A549 (cell line): ENCODE results near the gene PUDP. TPM values are rescaled to one million over a fixed set of nuclear protein-coding genes. Genes with fewer than 3 reads are reported as not detected.
A peak's percentile ranks its signal among the peaks of the same experiment; 100 is the strongest.

ENCODE experiments used
- ATAC-seq, 2 experiments: fragments of 200-7000 bp in 1 of 2; fragments of >200 bp in 1 of 2; cut with Nextera tagmentation in 1 of 2; cut with Tn5 transposase in 1 of 2; 3 replicates each; pipeline versions ENCODE4 v1.8.0 to v1.9.1; 2018 to 2020; ENCODE audit warnings: mild to moderate bottlenecking in 1 of 2, moderate library complexity in 1 of 2
- CTCF ChIA-PET: fragments of 300-600 bp; sonication (Branson Sonifier 250); formaldehyde crosslinking; extraction: SDS; loops from one replicate; lab custom pipeline; 2021; ENCODE audit warnings: antibody characterized with exemption, inconsistent platforms; lab: Yijun Ruan, JAX
- POLR2A ChIA-PET: fragments of 350-600 bp; formaldehyde crosslinking; extraction: SDS; loops from one replicate; lab custom pipeline; 2021; ENCODE audit warnings: antibody characterized with exemption, inconsistent platforms; lab: Yijun Ruan, JAX
- DNase-seq, 2 experiments: peaks; one replicate each; pipeline versions ENCODE4 v3.0.0 to v3.0.0-alpha.2; 2011 to 2016; ENCODE audit warnings: low read depth in 1 of 2, low spot score in 1 of 2
- FAIRE-seq: peaks from 2 replicates; lab custom pipeline; 2011; peaks lifted over from hg19 to GRCh38; lab: Jason Lieb, UNC
- H3K27ac ChIP-seq, 2 experiments: fragments of >200 bp; sonication (Bioruptor Twin); formaldehyde crosslinking; 3 replicates each; pipeline ENCODE4 v1.5.1; 2016 to 2017
- H3K4me1 ChIP-seq: fragments of >200 bp; sonication (Bioruptor Twin); formaldehyde crosslinking; 3 replicates; pipeline ENCODE4 v1.6.1; 2016
- H3K4me2 ChIP-seq: fragments of >200 bp; sonication (Bioruptor Twin); formaldehyde crosslinking; 3 replicates; pipeline ENCODE4 v1.6.1; 2016
- H3K4me3 ChIP-seq: fragments of >200 bp; sonication (Bioruptor Twin); formaldehyde crosslinking; 3 replicates; pipeline ENCODE4 v1.5.1; 2016
- H3K9me3 ChIP-seq: fragments of >200 bp; sonication (Bioruptor Twin); formaldehyde crosslinking; 3 replicates; pipeline ENCODE4 v1.6.1; 2016
- ATOH8 ChIP-seq: fragments of 250-450 bp; sonication (Bioruptor Pico); IDR thresholded peaks from 2 replicates; pipeline ENCODE4 v1.5.0; 2020; ENCODE audit warnings: low read depth, mild to moderate bottlenecking, moderate library complexity
- CBX2 ChIP-seq: fragments of 200-600 bp; sonication (generic); IDR thresholded peaks from 2 replicates; pipeline ENCODE4 v1.6.1; 2016; ENCODE audit warnings: low read depth, mild to moderate bottlenecking, borderline replicate concordance
- CEBPB ChIP-seq, 2 experiments: fragments of >200 bp in 1 of 2; sonication (Bioruptor Twin) in 1 of 2; formaldehyde crosslinking in 1 of 2; IDR thresholded peaks; 2 replicates each; pipeline ENCODE4 v1.6.1; 2012 to 2016
- CHD2 ChIP-seq: fragments of 150-350 bp; IDR thresholded peaks from 2 replicates; pipeline ENCODE4 v1.6.1; 2014; ENCODE audit warnings: low read length; ENCODE audit not compliant: partially characterized antibody
- CTCF ChIP-seq: fragments of >200 bp; sonication (Bioruptor Twin); formaldehyde crosslinking; IDR thresholded peaks from 3 replicates; pipeline ENCODE4 v1.5.1; 2016
- EHF ChIP-seq: fragments of 250-450 bp; sonication (Bioruptor Pico); IDR thresholded peaks from 2 replicates; pipeline ENCODE4 v1.5.0; 2020; ENCODE audit warnings: mild to moderate bottlenecking
- EHMT2 ChIP-seq: fragments of 200-600 bp; sonication (generic); IDR thresholded peaks from 2 replicates; pipeline ENCODE4 v1.6.1; 2016; ENCODE audit warnings: antibody characterized with exemption, low read depth, mild to moderate bottlenecking, moderate library complexity
- ESRRA ChIP-seq: fragments of 150-350 bp; IDR thresholded peaks from 2 replicates; pipeline ENCODE4 v1.6.1; 2014; ENCODE audit warnings: mild to moderate bottlenecking, low read length, borderline replicate concordance
- FOSL2 ChIP-seq, 2 experiments: fragments of 450-650 bp in 1 of 2; fragments of >200 bp in 1 of 2; sonication (Bioruptor Twin) in 1 of 2; formaldehyde crosslinking; IDR thresholded peaks; 2 replicates each; pipeline versions ENCODE4 v1.5.0 to v1.6.1; 2016 to 2020; ENCODE audit warnings: mild to moderate bottlenecking in 1 of 2, moderate library complexity in 1 of 2
- FOXS1 ChIP-seq: fragments of 250-450 bp; sonication (Bioruptor Pico); IDR thresholded peaks from 2 replicates; pipeline ENCODE4 v1.5.0; 2020; ENCODE audit warnings: mild to moderate bottlenecking, moderate library complexity
- HDAC2 ChIP-seq: fragments of 200-600 bp; sonication (generic); IDR thresholded peaks from 2 replicates; pipeline ENCODE4 v1.6.1; 2016
- HOXA7 ChIP-seq: fragments of 250-450 bp; sonication (Bioruptor Pico); IDR thresholded peaks from 2 replicates; pipeline ENCODE4 v1.5.0; 2020; ENCODE audit warnings: mild to moderate bottlenecking, moderate library complexity
- HOXB13 ChIP-seq: fragments of 250-450 bp; sonication (Bioruptor Pico); IDR thresholded peaks from 2 replicates; pipeline ENCODE4 v1.5.0; 2020; ENCODE audit warnings: low read depth, mild to moderate bottlenecking, moderate library complexity
- HOXB5 ChIP-seq: fragments of 250-450 bp; sonication (Bioruptor Pico); IDR thresholded peaks from 2 replicates; pipeline ENCODE4 v1.5.0; 2020; ENCODE audit warnings: mild to moderate bottlenecking, moderate library complexity
- JUN ChIP-seq, 2 experiments: fragments of >200 bp; sonication (Bioruptor Twin); formaldehyde crosslinking; IDR thresholded peaks; 2 replicates in 1 of 2; 3 replicates in 1 of 2; pipeline ENCODE4 v1.6.1; 2016 to 2017
- KDM1A ChIP-seq: fragments of 200-600 bp; sonication (generic); IDR thresholded peaks from 2 replicates; pipeline ENCODE4 v1.6.1; 2016; ENCODE audit warnings: low read depth, mild to moderate bottlenecking
- KDM5A ChIP-seq: fragments of 200-600 bp; sonication (generic); IDR thresholded peaks from 2 replicates; pipeline ENCODE4 v1.6.1; 2016; ENCODE audit warnings: antibody characterized with exemption, mild to moderate bottlenecking
- MAX ChIP-seq: IDR thresholded peaks from 2 replicates; pipeline ENCODE4 v1.6.1; 2012
- MAZ ChIP-seq: fragments of 150-350 bp; IDR thresholded peaks from 2 replicates; pipeline ENCODE4 v1.6.1; 2014; ENCODE audit warnings: antibody characterized with exemption, low read depth, low read length, borderline replicate concordance
- NR3C1 ChIP-seq: fragments of >200 bp; sonication (Bioruptor Twin); formaldehyde crosslinking; IDR thresholded peaks from 3 replicates; pipeline ENCODE4 v1.6.1; 2017
- PBX3 ChIP-seq: IDR thresholded peaks from 2 replicates; pipeline ENCODE4 v1.6.1; 2012
- PHF8 ChIP-seq: fragments of 200-600 bp; sonication (generic); IDR thresholded peaks from 2 replicates; pipeline ENCODE4 v1.6.1; 2016; ENCODE audit warnings: low read depth, mild to moderate bottlenecking, antibody characterized with exemption, moderate library complexity, borderline replicate concordance
- POLR2A ChIP-seq: IDR thresholded peaks from 2 replicates; pipeline ENCODE4 v1.6.1; 2012; ENCODE audit warnings: mild to moderate bottlenecking, low read length
- POLR2AphosphoS2 ChIP-seq: conservative IDR thresholded peaks from 2 replicates; pipeline ENCODE4 v1.6.1; 2012; ENCODE audit warnings: low read length, improper control_type of control experiment, inconsistent platforms
- RARB ChIP-seq: fragments of 250-450 bp; sonication (Bioruptor Pico); IDR thresholded peaks from 2 replicates; pipeline ENCODE4 v1.8.0; 2021; ENCODE audit warnings: mild to moderate bottlenecking, moderate library complexity
- RCOR1 ChIP-seq: fragments of 150-350 bp; IDR thresholded peaks from 2 replicates; pipeline ENCODE4 v1.6.1; 2014; ENCODE audit warnings: antibody characterized with exemption, low read length, low read depth
- TP53 ChIP-seq: fragments of 250-450 bp; sonication (Bioruptor Pico); IDR thresholded peaks from 2 replicates; pipeline ENCODE4 v1.5.0; 2021; ENCODE audit warnings: mild to moderate bottlenecking, moderate library complexity
- USF2 ChIP-seq: fragments of 450-650 bp; IDR thresholded peaks from 2 replicates; pipeline ENCODE4 v1.6.1; 2014; ENCODE audit warnings: antibody characterized with exemption
- ZC3H11A ChIP-seq: fragments of 450-650 bp; IDR thresholded peaks from 2 replicates; pipeline ENCODE4 v1.6.1; 2014; ENCODE audit warnings: antibody characterized with exemption, mild to moderate bottlenecking
- WGBS: methylation state at CpG from one replicate; pipeline ENCODE4 v1.1.6; 2017; ENCODE audit errors: missing lambda C conversion rate; 5-methylcytosine and 5-hydroxymethylcytosine counted together
- polyA plus RNA-seq, 4 experiments: library from polyadenylated mRNA; depleted of rRNA in 3 of 4; stranded (reverse); fragments of >200 nt; fragmentation: RNase III in 1 of 4; extraction: RNeasy Plus Mini Kit Qiagen cat#74134 plus additional on column Dnase treatment in 1 of 4; gene quantifications; 2 replicates in 3 of 4; 3 replicates in 1 of 4; pipeline ENCODE4 v1.2.3, GENCODE V29; 2011 to 2017

Gene PUDP
- polyA plus RNA-seq, 2 of the 4 experiments (the other 2 are of a cell fraction), result 26.2 to 50.7 TPM

GRCh38 chrX:7188672-7189071 lies 40.7 kb upstream of the PUDP start:
- ChIA-PET CTCF (no interaction called here), POLR2A (no interaction called here)
- Histone ChIP-seq H3K4me1 (no peaks in the 10 kb centered on the region), H3K9me3 (no peaks in the 10 kb centered on the region), H3K27ac (no peak overlapping the region), H3K4me3 (no peak overlapping the region), H3K4me2 (no peak overlapping the region)
- ATAC-seq (no peak), DNase-seq (no peak), FAIRE-seq (no peak)
- 93% methylated on average over 2 of the region's 2 CpGs for WGBS
- no peak for TF ChIP-seq USF2
- no peak for TF ChIP-seq CBX2
- TF ChIP-seq TP53 (CRISPR knock-in tag), result no peak
- TF ChIP-seq HOXB5, result no peak
- no peak for TF ChIP-seq ESRRA
- no peak for TF ChIP-seq PBX3
- TF ChIP-seq HOXA7 (CRISPR knock-in tag), result no peak
- TF ChIP-seq PHF8, result no peak
- no peak for TF ChIP-seq JUN (IDR thresholded peaks at IDR 0.05)
- no peak for TF ChIP-seq EHMT2
- TF ChIP-seq CEBPB (IDR thresholded peaks at IDR 0.05), result no peak
- no peak for TF ChIP-seq CTCF
- no peak for TF ChIP-seq RARB (CRISPR knock-in tag)
- no peak for TF ChIP-seq CHD2
- no peak for TF ChIP-seq HOXB13 (CRISPR knock-in tag)
- TF ChIP-seq NR3C1, result no peak
- no peak for TF ChIP-seq FOSL2 (IDR thresholded peaks at IDR 0.05)
- TF ChIP-seq FOSL2 (CRISPR knock-in tag; IDR thresholded peaks at IDR 0.05), result no peak
- TF ChIP-seq HDAC2, result no peak
- no peak for TF ChIP-seq FOXS1 (CRISPR knock-in tag)

- ChIA-PET POLR2A (no interaction called here), CTCF (no interaction called here)
- Histone ChIP-seq H3K9me3 (no peaks in the 10 kb centered on the region), H3K4me2 (no peak overlapping the region), H3K4me3 (no peak overlapping the region), H3K27ac (no peak overlapping the region), H3K4me1 (no peaks in the 10 kb centered on the region)
- no peak for DNase-seq
- ATAC-seq, result no peak
- 54% methylated on average over 3 of the region's 3 CpGs for WGBS
- FAIRE-seq, result peak; percentile 32
- TF ChIP-seq PHF8 (no peak), KDM5A (no peak), MAX (no peak), EHF (CRISPR knock-in tag) (no peak), CHD2 (no peak)
Observed at GRCh38 chrX:7184816-7185215, 36.9 kb upstream of the PUDP start.

- no peak overlapping the region for H3K4me2 ChIP-seq
- CTCF ChIA-PET, result no interaction called here
- no peak overlapping the region for H3K4me3 ChIP-seq
- ATAC-seq (no peak), FAIRE-seq (no peak), DNase-seq (no peak)
- TF ChIP-seq KDM1A (no peak), HDAC2 (no peak), PBX3 (no peak), RCOR1 (no peak), MAZ (no peak), ZC3H11A (no peak), HOXA7 (CRISPR knock-in tag) (no peak), CHD2 (no peak), POLR2AphosphoS2 (no peak), FOXS1 (CRISPR knock-in tag) (no peak), POLR2A (no peak), CBX2 (no peak), ATOH8 (no peak)
- H3K4me1 ChIP-seq, result no peaks in the 10 kb centered on the region
- POLR2A ChIA-PET, result no interaction called here
- H3K9me3 ChIP-seq, result no peaks in the 10 kb centered on the region
- 45% methylated on average over 2 of the region's 2 CpGs for WGBS
- no peak overlapping the region for H3K27ac ChIP-seq
Observed at GRCh38 chrX:7179446-7179845, 31.5 kb upstream of the PUDP start.
